DOHH2 (cell line): Measurements from ENCODE around the gene FRRS1.

Experiments
- CTCF ChIP-seq: fragments of 200-600 bp; sonication (generic); IDR thresholded peaks from one replicate; pipeline ENCODE4 v1.5.1; 2014; ENCODE audit warnings: antibody characterized with exemption, mild to moderate bottlenecking, low read depth, low read length; ENCODE audit not compliant: poor library complexity, severe bottlenecking
- EZH2phosphoT487 ChIP-seq: fragments of 200-600 bp; sonication (generic); IDR thresholded peaks from 2 replicates; pipeline ENCODE4 v1.6.1; 2017; ENCODE audit warnings: borderline replicate concordance, mild to moderate bottlenecking, antibody characterized with exemption, low read length, moderate library complexity, mixed read lengths

GRCh38 chr1:99776120-99776519, 9.7 kb upstream of the FRRS1 start:
- TF ChIP-seq CTCF, result no peak
- no peak for TF ChIP-seq EZH2phosphoT487
